CD4-positive, CD25-positive, alpha-beta regulatory T cell (primary cell): ENCODE data around the gene SCRN2. TPM values are rescaled to one million over a fixed set of nuclear protein-coding genes. Genes with fewer than 3 reads are reported as not detected.

Experiments used
- ATAC-seq, 2 donors: fragments of 150-1000 bp; cut with Tn5 transposase; one replicate each; pipeline ENCODE4 v1.10.0; 2021; ENCODE audit warnings: low read depth in 2 of 2, moderate number of reproducible peaks in 2 of 2, moderate library complexity in 1 of 2
- DNase-seq, 3 donors: peaks; one replicate each; pipeline versions ENCODE4 v3.0.0 to v3.0.0-alpha.2; 2012 to 2022; ENCODE audit warnings: mixed read lengths in 1 of 3
- H3K27ac ChIP-seq: one replicate; pipeline ENCODE4 v1.7.0; 2013; ENCODE audit warnings: mild to moderate bottlenecking, low read length; ENCODE audit not compliant: insufficient read depth, poor library complexity, severe bottlenecking
- H3K27me3 ChIP-seq: one replicate; pipeline ENCODE4 v1.7.0; 2013; ENCODE audit warnings: low read length; ENCODE audit not compliant: control insufficient read depth, insufficient read depth
- H3K36me3 ChIP-seq: one replicate; pipeline ENCODE4 v1.7.0; 2013; ENCODE audit warnings: mild to moderate bottlenecking, low read length, moderate library complexity; ENCODE audit not compliant: control insufficient read depth, insufficient read depth
- H3K4me1 ChIP-seq: 2 replicates; pipeline ENCODE4 v1.7.0; 2013; ENCODE audit warnings: mild to moderate bottlenecking, low read length; ENCODE audit not compliant: insufficient read depth, control insufficient read depth, poor library complexity, severe bottlenecking
- H3K4me3 ChIP-seq: one replicate; pipeline ENCODE4 v1.7.0; 2013; ENCODE audit warnings: low read depth, mild to moderate bottlenecking, low read length, moderate library complexity
- H3K9me3 ChIP-seq, 2 experiments: 1 replicate in 1 of 2; 2 replicates in 1 of 2; pipeline ENCODE4 v1.7.0; 2013; ENCODE audit warnings: low read length in 2 of 2, mild to moderate bottlenecking in 1 of 2, moderate library complexity in 1 of 2; ENCODE audit not compliant: control insufficient read depth in 2 of 2
- H3K27ac Mint-ChIP-seq, 3 donors: one replicate each; pipeline ENCODE4 v1.8.0; 2020 to 2022; ENCODE audit warnings: mild to moderate bottlenecking in 3 of 3, mixed read lengths in 3 of 3, moderate library complexity in 2 of 3
- H3K27me3 Mint-ChIP-seq: one replicate; pipeline ENCODE4 v1.8.0; 2022; ENCODE audit warnings: mild to moderate bottlenecking, mixed read lengths
- H3K36me3 Mint-ChIP-seq: one replicate; pipeline ENCODE4 v1.8.0; 2020; ENCODE audit warnings: mixed read lengths
- H3K4me1 Mint-ChIP-seq, 4 donors: one replicate each; pipeline ENCODE4 v1.8.0; 2020 to 2022; ENCODE audit warnings: mixed read lengths in 4 of 4, mild to moderate bottlenecking in 1 of 4
- H3K4me3 Mint-ChIP-seq, 4 donors: one replicate each; pipeline ENCODE4 v1.8.0; 2020 to 2022; ENCODE audit warnings: mild to moderate bottlenecking in 4 of 4, mixed read lengths in 4 of 4, moderate library complexity in 3 of 4
- H3K9me3 Mint-ChIP-seq, 7 donors: one replicate each; pipeline ENCODE4 v1.8.0; 2020 to 2022; ENCODE audit warnings: mixed read lengths in 7 of 7, mild to moderate bottlenecking in 3 of 7, moderate library complexity in 2 of 7
- polyA plus RNA-seq, 4 donors: library from polyadenylated mRNA; unstranded; fragments of 300-500 nt; fragmentation: Illumina TruSeq; gene quantifications; one replicate each; pipeline ENCODE4 v1.2.3, GENCODE V29; 2021
- total RNA-seq: library from RNA; stranded (reverse); gene quantifications from one replicate; pipeline ENCODE4 v1.2.3, GENCODE V29; 2022

Gene SCRN2
- total and polyA plus RNA-seq, 5 donors from 2014 or later, result 15.9 to 30.9 (median 22.0) TPM

DNA sequence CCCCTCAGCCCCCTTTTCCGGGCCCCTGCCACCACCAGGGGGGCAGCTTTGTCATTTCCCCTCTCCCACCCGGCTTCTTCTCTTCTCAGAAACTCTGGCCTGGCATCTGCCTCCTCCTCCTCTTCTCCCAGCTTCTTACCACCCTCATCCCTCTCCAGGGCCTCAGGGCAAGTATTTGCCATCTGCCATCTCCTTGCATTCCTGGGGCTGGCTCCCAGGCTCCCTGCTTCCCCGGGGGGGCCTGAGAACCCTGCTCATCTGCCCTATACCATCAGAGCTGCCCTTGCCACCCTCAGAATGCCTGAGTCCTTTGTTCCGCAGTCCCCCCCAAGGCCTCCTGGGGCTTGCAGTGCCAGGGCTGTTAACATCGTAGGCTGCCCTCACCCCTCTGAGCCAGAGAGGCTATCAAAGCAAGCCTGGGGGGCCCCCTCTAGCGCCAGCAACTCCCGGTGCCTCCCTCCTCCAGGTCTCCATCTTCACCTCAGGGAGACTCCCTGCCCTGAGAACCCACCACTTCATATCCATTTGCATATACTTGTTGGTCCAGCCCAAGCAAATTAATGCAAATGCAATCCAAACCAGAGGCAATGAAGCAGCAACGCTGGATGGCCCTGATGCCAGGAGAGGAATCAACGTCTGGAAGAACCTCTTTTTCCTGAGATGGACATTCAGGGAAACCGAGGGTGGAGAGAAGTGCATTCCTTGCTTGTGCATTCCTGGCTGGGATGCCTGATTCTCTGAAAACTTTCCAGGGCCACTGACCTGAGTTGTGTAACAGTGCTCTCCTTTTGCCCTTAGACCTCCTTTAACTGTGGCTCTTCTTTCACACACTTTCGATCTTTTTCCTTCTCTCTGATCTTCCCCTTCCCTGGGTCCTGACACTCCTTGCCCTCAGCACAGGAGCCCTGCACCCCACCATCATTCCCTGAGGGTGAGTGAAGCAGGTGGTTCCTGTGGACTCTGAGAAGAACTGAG is 34.2 kb upstream of the SCRN2 start:
- peaks cover 8% of the 10 kb centered on the region for H3K27me3 ChIP-seq
- DNase-seq (no peak), ATAC-seq (no peak)
- no peak overlapping the region for H3K4me3 ChIP-seq
- no peaks in the 10 kb centered on the region for H3K4me1 ChIP-seq
- H3K27ac ChIP-seq, result no peak overlapping the region
- Mint-ChIP-seq H3K36me3 (no peaks in the 10 kb centered on the region), H3K4me3 (no peak overlapping the region), H3K27me3 (peaks cover 53% of the 10 kb centered on the region), H3K9me3 (peaks cover 0 to 4% (median 0%) of the 10 kb centered on the region in 7 donors), H3K4me1 (peaks cover 0 to 4% (median 0%) of the 10 kb centered on the region in 4 donors), H3K27ac (peak overlapping the region in 2 of 3 donors; percentile 10 to 32)
- no peaks in the 10 kb centered on the region for H3K9me3 ChIP-seq
- no peaks in the 10 kb centered on the region for H3K36me3 ChIP-seq

DNA sequence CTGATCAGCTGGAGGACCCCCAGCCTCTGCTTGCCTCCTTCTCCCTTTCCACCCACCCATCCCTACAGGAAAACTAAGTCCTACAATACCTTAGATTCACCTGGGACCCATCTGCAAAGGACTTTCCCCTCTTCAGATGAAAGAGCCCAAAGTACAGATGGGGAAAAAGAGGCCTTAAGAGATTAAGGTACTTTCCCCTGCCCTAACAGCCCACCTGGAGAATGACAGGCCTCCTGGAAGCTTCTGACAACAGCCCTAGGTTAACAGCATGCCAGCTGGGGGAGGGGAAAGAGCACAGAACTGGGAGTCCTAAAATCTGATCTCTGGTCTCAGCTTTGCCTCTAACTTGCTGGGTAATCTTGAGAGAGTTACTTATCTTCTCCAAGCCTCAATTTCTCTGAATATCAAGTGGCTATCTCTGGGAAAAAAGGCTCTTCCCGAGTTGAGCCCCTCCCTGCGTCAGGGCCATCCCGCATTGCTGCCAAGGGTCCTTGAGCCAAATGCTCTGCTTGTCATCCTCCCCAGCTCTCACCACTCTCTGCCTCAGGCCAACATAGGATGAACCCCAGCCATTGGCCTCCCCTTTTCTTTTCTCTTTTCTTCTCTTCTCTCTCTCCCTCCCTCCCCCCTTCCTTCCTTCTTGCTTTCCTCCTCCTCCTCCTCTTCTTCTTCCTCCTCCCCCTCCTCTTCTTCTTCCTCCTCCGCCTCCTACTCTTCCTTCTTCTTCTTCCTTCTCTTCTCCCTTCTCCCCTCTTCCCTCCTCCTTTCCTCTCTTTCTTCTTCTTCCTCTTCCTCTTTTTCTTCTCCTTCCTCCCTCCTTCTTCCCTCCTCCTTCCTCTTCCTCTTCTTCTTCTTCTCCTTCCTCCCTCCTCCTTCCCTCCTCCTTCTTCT is 32.4 kb upstream of the SCRN2 start:
- Mint-ChIP-seq H3K4me3 (no peak overlapping the region), H3K27me3 (peaks cover 60% of the 10 kb centered on the region), H3K27ac (no peak overlapping the region), H3K36me3 (no peaks in the 10 kb centered on the region), H3K9me3 (peaks cover 0 to 1% (median 0%) of the 10 kb centered on the region in 7 donors), H3K4me1 (no peaks in the 10 kb centered on the region)
- no peak for ATAC-seq
- Histone ChIP-seq H3K27ac (no peak overlapping the region), H3K36me3 (no peaks in the 10 kb centered on the region), H3K4me3 (no peak overlapping the region), H3K9me3 (no peaks in the 10 kb centered on the region), H3K27me3 (peaks cover 11% of the 10 kb centered on the region), H3K4me1 (no peaks in the 10 kb centered on the region)
- no peak for DNase-seq

DNA sequence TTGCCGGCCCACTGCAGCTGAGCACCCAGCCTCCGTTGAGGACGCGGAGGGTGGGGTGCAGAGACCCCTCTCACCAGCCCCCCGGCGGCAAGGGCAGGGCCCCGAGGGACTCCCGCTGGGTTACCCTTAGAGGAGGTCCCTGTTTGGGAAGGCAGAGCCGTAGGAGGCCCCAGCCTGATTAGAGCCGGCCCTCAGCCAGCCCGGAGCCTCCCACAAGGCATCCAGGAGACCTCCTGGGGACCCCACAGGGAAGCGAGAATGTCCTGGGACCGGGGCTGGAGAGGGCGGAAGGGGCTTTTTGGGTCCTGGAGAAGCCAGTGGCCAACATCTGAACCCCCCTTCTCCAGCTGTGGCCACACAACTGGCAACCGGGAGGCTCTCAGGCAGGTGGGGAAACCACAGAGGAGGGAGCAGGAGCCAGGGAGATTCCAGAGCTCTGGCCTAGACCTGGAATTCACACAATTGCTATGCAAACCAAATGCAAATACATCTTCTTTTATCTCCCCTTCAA is 31.6 kb upstream of the SCRN2 start:
- Mint-ChIP-seq H3K9me3 (peaks cover 0 to 1% (median 0%) of the 10 kb centered on the region in 7 donors), H3K27me3 (peaks cover 59% of the 10 kb centered on the region)

DNA sequence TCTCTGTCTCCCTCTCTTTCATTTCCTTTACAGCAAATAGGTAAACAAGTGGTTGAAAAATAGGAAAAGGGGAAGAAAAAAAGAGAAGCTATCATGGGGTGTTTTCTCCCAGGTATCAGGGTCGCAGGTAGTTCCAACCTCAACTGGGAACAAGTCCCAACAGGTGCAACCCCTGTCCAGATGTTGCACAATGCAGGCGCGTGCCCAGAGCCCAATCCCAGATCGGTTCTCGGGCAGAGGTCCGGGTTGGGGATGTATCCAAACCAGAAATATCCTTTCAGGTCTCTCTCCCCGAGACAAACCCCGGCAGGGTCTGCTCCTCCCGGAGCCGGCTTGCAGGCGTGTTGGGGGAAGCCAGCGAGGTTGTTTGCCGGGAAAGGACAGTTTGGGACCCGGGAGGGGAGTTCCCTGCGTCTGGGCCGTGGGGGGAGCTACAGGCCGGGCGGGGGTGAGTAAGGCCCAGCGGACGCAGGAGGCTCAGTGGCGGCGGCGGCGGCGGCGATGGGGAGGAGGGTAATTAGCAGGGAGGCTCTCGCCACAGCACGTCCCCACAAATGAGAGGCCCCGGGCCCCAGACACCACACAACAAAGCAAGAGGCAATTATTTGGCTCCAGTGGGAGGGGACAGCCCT is 31.1 kb upstream of the SCRN2 start:
- Mint-ChIP-seq H3K4me1 (no peaks in the 10 kb centered on the region), H3K36me3 (no peaks in the 10 kb centered on the region), H3K4me3 (no peak overlapping the region), H3K9me3 (peaks cover 0 to 1% (median 0%) of the 10 kb centered on the region in 7 donors), H3K27ac (no peak overlapping the region), H3K27me3 (peaks cover 55% of the 10 kb centered on the region)
- DNase-seq, result no peak
- no peak for ATAC-seq
- H3K4me1 ChIP-seq, result no peaks in the 10 kb centered on the region
- no peaks in the 10 kb centered on the region for H3K9me3 ChIP-seq
- H3K4me3 ChIP-seq, result no peak overlapping the region
- H3K36me3 ChIP-seq, result no peaks in the 10 kb centered on the region
- H3K27me3 ChIP-seq, result peaks cover 11% of the 10 kb centered on the region
- H3K27ac ChIP-seq, result no peak overlapping the region

More for the DNA sequence above, 31.6 kb upstream of the SCRN2 start:
- no peak for DNase-seq
- H3K4me1 Mint-ChIP-seq, result no peaks in the 10 kb centered on the region
- Histone ChIP-seq H3K27ac (no peak overlapping the region), H3K27me3 (peaks cover 11% of the 10 kb centered on the region), H3K4me3 (no peak overlapping the region), H3K36me3 (no peaks in the 10 kb centered on the region), H3K4me1 (no peaks in the 10 kb centered on the region), H3K9me3 (no peaks in the 10 kb centered on the region)
- no peak overlapping the region for H3K4me3 Mint-ChIP-seq
- H3K36me3 Mint-ChIP-seq, result no peaks in the 10 kb centered on the region
- no peak overlapping the region for H3K27ac Mint-ChIP-seq
- ATAC-seq, result no peak

DNA sequence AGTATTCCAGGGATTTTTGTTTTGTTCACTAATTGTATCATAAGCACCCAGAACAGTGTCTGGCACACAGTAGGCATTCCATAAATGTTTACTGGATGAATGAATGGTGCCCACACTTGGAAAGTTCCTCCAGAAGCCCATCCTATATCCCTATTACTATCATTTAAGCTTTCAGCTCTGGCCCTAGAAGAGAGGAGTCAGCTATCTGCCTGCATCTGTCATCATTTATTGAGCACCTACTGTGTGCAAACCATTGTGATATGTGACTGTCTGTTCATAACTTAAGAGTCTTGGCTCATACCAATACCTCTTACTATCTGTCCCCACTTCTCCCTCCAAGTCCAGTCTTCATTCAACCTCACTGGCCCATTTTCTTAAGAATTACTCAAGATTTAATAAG is 30.0 kb upstream of the SCRN2 start:
- peaks cover 0 to 1% (median 0%) of the 10 kb centered on the region in 7 donors for H3K9me3 Mint-ChIP-seq
- Histone ChIP-seq H3K9me3 (no peaks in the 10 kb centered on the region), H3K36me3 (no peaks in the 10 kb centered on the region), H3K4me1 (no peaks in the 10 kb centered on the region), H3K27ac (no peak overlapping the region), H3K4me3 (no peak overlapping the region), H3K27me3 (peaks cover 11% of the 10 kb centered on the region)
- H3K27ac Mint-ChIP-seq, result no peak overlapping the region
- H3K36me3 Mint-ChIP-seq, result no peaks in the 10 kb centered on the region
- no peak overlapping the region for H3K4me3 Mint-ChIP-seq
- peaks cover 0 to under 1% (median 0%) of the 10 kb centered on the region in 4 donors for H3K4me1 Mint-ChIP-seq
- peaks cover 58% of the 10 kb centered on the region for H3K27me3 Mint-ChIP-seq
- ATAC-seq, result no peak
- DNase-seq, result no peak

DNA sequence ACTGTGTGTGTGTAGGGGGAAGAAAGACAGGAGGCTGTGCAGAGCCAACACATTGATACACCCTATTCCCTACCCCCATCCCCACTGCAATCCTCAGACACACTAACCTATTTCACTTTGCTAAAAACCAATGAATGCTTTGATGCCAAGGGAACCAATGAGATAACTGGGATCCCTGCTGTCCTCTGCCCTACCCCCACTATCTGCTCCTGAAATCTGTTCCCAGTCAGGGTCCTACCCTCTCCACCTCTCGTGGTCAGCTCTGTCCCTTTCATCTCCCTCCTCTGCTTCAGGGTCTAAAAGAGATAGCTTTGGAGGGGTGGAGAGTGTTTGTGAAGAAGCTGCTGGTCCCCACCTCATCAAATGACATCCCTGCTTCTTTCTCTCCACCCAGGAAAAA is 29.0 kb upstream of the SCRN2 start:
- H3K27ac ChIP-seq, result no peak overlapping the region
- no peak overlapping the region for H3K4me3 ChIP-seq
- no peaks in the 10 kb centered on the region for H3K9me3 ChIP-seq
- no peak for ATAC-seq
- Mint-ChIP-seq H3K4me1 (peaks cover 0 to 5% (median 3%) of the 10 kb centered on the region in 4 donors), H3K27me3 (peaks cover 52% of the 10 kb centered on the region), H3K4me3 (no peak overlapping the region), H3K36me3 (no peaks in the 10 kb centered on the region), H3K9me3 (peaks cover 0 to 1% (median 0%) of the 10 kb centered on the region in 7 donors), H3K27ac (peak overlapping the region in 1 of 3 donors; percentile 14)
- peaks cover 11% of the 10 kb centered on the region for H3K27me3 ChIP-seq
- H3K36me3 ChIP-seq, result no peaks in the 10 kb centered on the region
- no peak for DNase-seq
- peaks cover 3% of the 10 kb centered on the region for H3K4me1 ChIP-seq

DNA sequence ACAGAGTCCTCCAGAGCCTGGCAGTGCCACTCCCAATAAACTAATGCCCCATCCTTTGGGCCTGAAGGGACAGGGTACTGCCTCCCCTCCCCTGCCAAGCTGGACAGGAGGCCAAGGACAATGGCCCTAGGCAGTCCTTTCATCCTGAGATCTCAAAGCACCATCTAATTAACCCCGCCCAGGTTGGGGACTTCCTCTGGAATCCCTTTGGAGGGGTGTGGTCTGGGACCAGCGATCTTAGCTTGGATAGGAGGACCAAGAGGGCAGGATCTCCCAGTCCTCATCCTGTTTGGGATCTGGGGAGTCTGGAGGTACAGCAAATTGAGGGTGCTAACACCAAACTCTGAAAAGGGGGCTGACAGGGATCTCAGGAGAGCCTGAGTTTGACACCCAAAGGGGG is 28.0 kb upstream of the SCRN2 start:
- Mint-ChIP-seq H3K36me3 (no peaks in the 10 kb centered on the region), H3K4me1 (peaks cover 0 to 9% (median 7%) of the 10 kb centered on the region in 4 donors), H3K27me3 (peaks cover 45% of the 10 kb centered on the region), H3K4me3 (no peak overlapping the region), H3K27ac (no peak overlapping the region), H3K9me3 (peaks cover 0 to 1% (median 0%) of the 10 kb centered on the region in 7 donors)
- Histone ChIP-seq H3K27me3 (peaks cover 11% of the 10 kb centered on the region), H3K36me3 (no peaks in the 10 kb centered on the region), H3K4me3 (no peak overlapping the region), H3K27ac (no peak overlapping the region), H3K4me1 (peaks cover 8% of the 10 kb centered on the region), H3K9me3 (no peaks in the 10 kb centered on the region)
- no peak for ATAC-seq
- DNase-seq, result no peak
